Measurements from ENCODE around the gene SEMA6A. TPM values are rescaled to one million over a fixed set of nuclear protein-coding genes. Genes with fewer than 3 reads are reported as not detected.

Gene SEMA6A
- total and polyA plus RNA-seq, 10 of the 15 experiments (the other 5 are each of a cell fraction or from before 2014, with no cell fraction given): 0.16 to 10.2 (median 1.1) TPM

GRCh38 chr5:116522356-116523136 lies 52.1 kb downstream of the SEMA6A start:
- Histone ChIP-seq H3K4me1 (ENCODE audit: control insufficient read depth, insufficient read depth, low read length) (no peaks in the 10 kb centered on the region), H3K4me3 (no peak overlapping the region), H3K36me3 (ENCODE audit: control insufficient read depth in 2 of 2, insufficient read depth in 2 of 2, low read length in 1 of 2) (no peaks in the 10 kb centered on the region), H2AFZ (ENCODE audit: control insufficient read depth, low read depth, low read length) (no peak overlapping the region), H4K20me1 (ENCODE audit: control insufficient read depth, insufficient read depth) (no peaks in the 10 kb centered on the region), H3K27ac (ENCODE audit: control insufficient read depth, insufficient read depth) (no peak overlapping the region), H3K9ac (ENCODE audit: control insufficient read depth, insufficient read depth, low read length) (no peak overlapping the region), H3K79me2 (ENCODE audit: control insufficient read depth, insufficient read depth, low read length) (no peaks in the 10 kb centered on the region), H3K9me3 (replicated peaks; ENCODE audit: control insufficient read depth, insufficient read depth, low read length) (no peaks in the 10 kb centered on the region), H3K4me2 (ENCODE audit: control insufficient read depth, insufficient read depth) (no peak overlapping the region), H3K27me3 (replicated peaks in 1 of 2; ENCODE audit: control insufficient read depth in 2 of 2, insufficient read depth in 2 of 2, low read length in 1 of 2) (no peaks in the 10 kb centered on the region)
- peak; percentile 48 for ATAC-seq
- ChIA-PET CTCF (interaction anchor here (0.7 to 2.0 kb wide), 3 partner anchors 8 to 35 kb away, joined by 3 to 5 read pairs (median 4); no protein-coding TSS in a partner anchor), POLR2A (interaction anchor here (0.6 kb wide), 1 partner anchor 129 kb away, joined by 9 read pairs; no protein-coding TSS in a partner anchor), SMC1A (ENCODE audit: uncharacterized antibody, unreplicated experiment) (interaction anchor here (0.6 to 1.8 kb wide), 7 partner anchors 11 to 1064 kb away, joined by 3 to 8 read pairs (median 3); no protein-coding TSS in a partner anchor), RAD21 (ENCODE audit: unreplicated experiment) (interaction anchor here (1.7 kb wide), 1 partner anchor 44 kb away, joined by 4 read pairs; no protein-coding TSS in a partner anchor)
- TF ChIP-seq RUNX3 (IDR thresholded peaks at IDR 0.05; ENCODE audit: low read length): peak; percentile 43
- no peak for TF ChIP-seq RCOR1 (conservative IDR thresholded peaks at IDR 0.05; ENCODE audit: low read depth, low read length)
- FAIRE-seq: no peak
- in situ Hi-C loops (cut with MboI) (no loop called here), intact Hi-C loops (cut with micrococcal nuclease; ENCODE audit: unreplicated experiment) (no loop called here)
- DNase-seq (ENCODE audit: low read depth, low spot score): no peak
- WGBS (ENCODE audit: insufficient coverage, insufficient replicate concordance, low lambda C conversion rate, missing lambda C conversion rate): 49% methylated on average over 9 of the region's 9 CpGs
- BruUV-seq (replicated peaks): no TSS peak

GRCh38 chr5:116521173-116521872 lies 53.3 kb downstream of the SEMA6A start:
- no TSS peak for BruUV-seq (replicated peaks)
- Histone ChIP-seq H3K4me2 (ENCODE audit: control insufficient read depth, insufficient read depth) (no peak overlapping the region), H3K36me3 (ENCODE audit: control insufficient read depth in 2 of 2, insufficient read depth in 2 of 2, low read length in 1 of 2) (no peaks in the 10 kb centered on the region), H3K9me3 (replicated peaks; ENCODE audit: control insufficient read depth, insufficient read depth, low read length) (no peaks in the 10 kb centered on the region), H3K4me3 (no peak overlapping the region), H3K27me3 (replicated peaks in 1 of 2; ENCODE audit: control insufficient read depth in 2 of 2, insufficient read depth in 2 of 2, low read length in 1 of 2) (no peaks in the 10 kb centered on the region), H2AFZ (ENCODE audit: control insufficient read depth, low read depth, low read length) (no peak overlapping the region), H4K20me1 (ENCODE audit: control insufficient read depth, insufficient read depth) (no peaks in the 10 kb centered on the region), H3K27ac (ENCODE audit: control insufficient read depth, insufficient read depth) (no peak overlapping the region), H3K79me2 (ENCODE audit: control insufficient read depth, insufficient read depth, low read length) (no peaks in the 10 kb centered on the region), H3K9ac (ENCODE audit: control insufficient read depth, insufficient read depth, low read length) (no peak overlapping the region), H3K4me1 (ENCODE audit: control insufficient read depth, insufficient read depth, low read length) (no peaks in the 10 kb centered on the region)
- intact Hi-C loops (cut with micrococcal nuclease; ENCODE audit: unreplicated experiment): no loop called here
- ChIA-PET RAD21 (ENCODE audit: unreplicated experiment) (no interaction called here), SMC1A (ENCODE audit: uncharacterized antibody, unreplicated experiment) (interaction anchor here (0.8 to 1.8 kb wide), 5 partner anchors 10 to 445 kb away, joined by 3 to 8 read pairs (median 3); no protein-coding TSS in a partner anchor), CTCF (interaction anchor here (0.9 to 2.0 kb wide), 2 partner anchors 9 to 12 kb away, joined by 5 read pairs; no protein-coding TSS in a partner anchor), POLR2A (interaction anchor here (0.6 to 1.1 kb wide), 3 partner anchors 130 to 242 kb away, joined by 3 to 9 read pairs (median 3); no protein-coding TSS in a partner anchor)
- DNase-seq (ENCODE audit: low read depth, low spot score): no peak
- no peak for FAIRE-seq
- ATAC-seq: peak; percentile 43
- TF ChIP-seq NFIC (IDR thresholded peaks at IDR 0.05; ENCODE audit: low read depth, low read length): no peak
- TF ChIP-seq MYB (IDR thresholded peaks at IDR 0.05; ENCODE audit: borderline replicate concordance, low read depth, low read length): no peak
- TF ChIP-seq TCF12 (IDR thresholded peaks at IDR 0.05; ENCODE audit: low read depth, low read length): peak; percentile 82
- TF ChIP-seq DPF2 (IDR thresholded peaks at IDR 0.05): no peak
- no peak for TF ChIP-seq CEBPZ (IDR thresholded peaks at IDR 0.05; ENCODE audit: low read depth, low read length)
- in situ Hi-C loops (cut with MboI): no loop called here
- WGBS (ENCODE audit: insufficient coverage, insufficient replicate concordance, low lambda C conversion rate, missing lambda C conversion rate): 46% methylated on average over 5 of the region's 5 CpGs
